Measurements from ENCODE around the gene C1orf167.
"Not testable (repeated sequence)": the region's sequence is repeated elsewhere in the genome, so short reads cannot be mapped to it uniquely, and the experiment has no call there.

Gene C1orf167

DNA sequence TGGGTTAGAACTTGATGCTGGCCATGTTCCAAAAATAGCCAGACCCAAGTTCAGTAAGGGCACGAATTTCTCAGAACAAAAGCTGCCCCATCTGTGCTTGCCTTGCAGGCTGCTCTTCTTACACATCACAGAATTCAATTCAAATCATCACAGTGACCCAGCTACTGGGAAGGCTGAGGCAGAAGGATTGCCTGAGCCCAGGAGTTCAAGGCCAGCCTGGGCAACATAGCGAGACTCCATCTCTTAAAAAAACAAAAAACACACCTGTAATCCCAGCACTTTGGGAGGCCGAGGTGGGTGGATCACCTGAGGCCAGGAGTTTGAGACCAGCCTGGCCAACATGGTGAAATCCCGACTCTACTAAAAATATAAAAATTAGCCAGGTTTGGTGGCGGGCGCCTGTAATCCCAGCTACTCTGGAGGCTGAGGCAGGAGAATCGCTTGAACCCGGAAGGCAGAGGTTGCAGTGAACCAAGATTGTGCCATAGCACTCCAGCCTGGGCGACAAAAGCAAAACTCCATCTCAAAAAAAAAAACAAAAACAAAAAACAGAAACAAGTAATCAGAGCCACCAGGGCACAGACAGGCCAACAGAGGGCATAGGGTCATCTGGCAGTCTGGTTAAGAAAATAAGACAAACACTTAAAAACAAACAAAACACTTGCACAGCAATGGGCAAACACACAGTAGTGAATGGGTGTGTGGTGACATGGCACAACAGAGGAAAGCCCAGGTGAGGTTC is 42.1 kb downstream of the C1orf167 start:
- DNase-seq, result not testable (repeated sequence)

DNA sequence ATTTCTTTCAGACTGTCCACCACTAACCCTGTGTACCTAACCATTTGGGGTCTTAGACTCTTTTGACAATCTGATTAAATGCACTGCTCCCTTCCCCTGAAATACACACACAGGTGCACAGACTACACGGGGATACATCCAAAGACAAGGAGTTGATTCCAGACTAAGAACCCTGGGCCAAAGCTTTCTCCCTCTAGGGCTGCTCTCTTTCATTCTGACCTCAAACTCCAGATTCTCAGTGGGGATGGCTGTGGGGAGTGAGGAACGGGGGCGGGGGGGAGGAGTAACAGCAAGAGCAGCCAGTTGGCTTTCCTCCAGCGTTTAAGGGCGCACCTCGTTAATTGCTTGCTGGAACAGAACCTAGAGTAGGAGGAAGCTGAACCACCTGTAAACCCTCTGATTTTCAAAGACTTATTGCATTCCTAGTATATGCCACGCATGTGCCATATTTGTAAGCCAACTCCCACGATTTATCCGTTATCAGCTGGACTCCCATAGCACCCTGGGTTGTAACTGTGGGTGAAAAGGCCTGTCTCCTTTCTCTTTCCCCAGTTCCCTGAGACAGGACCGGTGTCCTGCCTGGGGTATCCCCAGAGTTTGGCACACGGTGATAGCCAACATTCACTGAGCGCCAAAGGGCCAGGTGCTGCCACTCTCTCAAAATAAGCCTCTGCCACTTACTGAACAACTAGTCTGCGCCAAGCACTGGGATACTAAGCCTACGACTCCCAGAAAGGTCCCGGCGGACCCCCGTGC is 42.9 kb downstream of the C1orf167 start:
- no peak for DNase-seq

DNA sequence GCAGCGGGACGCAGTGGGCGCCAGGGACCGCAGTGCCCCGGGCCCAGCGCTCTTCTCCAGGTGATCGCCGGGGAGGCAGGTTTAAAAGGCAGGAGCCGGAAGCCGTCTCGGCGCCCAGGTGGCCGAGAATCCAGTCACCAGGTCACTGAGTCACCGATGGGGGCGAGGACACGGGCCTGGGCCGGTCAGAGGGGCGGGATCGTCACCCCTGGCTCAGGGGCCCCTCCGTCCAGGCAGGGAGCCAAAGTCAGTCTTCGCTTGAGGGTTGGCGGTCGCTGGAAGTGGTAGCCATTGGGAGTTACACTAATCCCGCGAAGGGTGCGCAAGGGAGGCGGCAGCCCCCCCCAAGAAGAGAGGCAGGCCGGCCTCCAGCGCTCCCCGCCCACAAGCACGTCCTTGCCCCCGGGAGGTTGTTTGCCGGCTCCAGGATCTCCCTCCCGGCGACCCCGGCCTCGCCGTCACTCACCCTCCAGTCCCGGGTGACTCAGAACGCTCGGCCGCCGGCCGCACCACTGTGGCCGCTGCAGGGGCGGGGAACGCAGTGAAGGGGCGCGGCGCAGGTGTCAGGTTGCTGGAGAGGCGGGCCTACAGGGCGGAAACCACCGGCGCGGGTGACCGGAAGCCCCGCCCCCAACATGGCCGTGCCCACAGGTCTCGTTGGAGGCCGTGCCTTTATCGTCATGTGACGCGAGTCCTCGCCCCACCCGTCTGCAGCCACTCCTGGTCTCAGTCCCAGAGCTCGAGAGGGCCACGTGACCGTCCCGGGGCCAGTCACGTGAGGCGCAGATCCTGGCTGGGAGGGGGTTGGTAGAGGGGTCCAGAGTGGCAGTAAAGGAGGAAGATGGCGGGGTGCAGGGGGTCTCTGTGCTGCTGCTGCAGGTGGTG is 43.7 kb downstream of the C1orf167 start, which contains the start of the genes CLCN6 and MTHFR:
Gene CLCN6, plus strand, starts transcription at position 770 of the 885 bp plus-strand sequence. Its CDS starts 72 bp downstream, at position 842.
Gene MTHFR, minus strand, starts transcription at position 543 of the 885 bp plus-strand sequence. CDS start 2,848 bp downstream, outside the sequence.
- peak; percentile 93 to 97 (median 95) for DNase-seq

DNA sequence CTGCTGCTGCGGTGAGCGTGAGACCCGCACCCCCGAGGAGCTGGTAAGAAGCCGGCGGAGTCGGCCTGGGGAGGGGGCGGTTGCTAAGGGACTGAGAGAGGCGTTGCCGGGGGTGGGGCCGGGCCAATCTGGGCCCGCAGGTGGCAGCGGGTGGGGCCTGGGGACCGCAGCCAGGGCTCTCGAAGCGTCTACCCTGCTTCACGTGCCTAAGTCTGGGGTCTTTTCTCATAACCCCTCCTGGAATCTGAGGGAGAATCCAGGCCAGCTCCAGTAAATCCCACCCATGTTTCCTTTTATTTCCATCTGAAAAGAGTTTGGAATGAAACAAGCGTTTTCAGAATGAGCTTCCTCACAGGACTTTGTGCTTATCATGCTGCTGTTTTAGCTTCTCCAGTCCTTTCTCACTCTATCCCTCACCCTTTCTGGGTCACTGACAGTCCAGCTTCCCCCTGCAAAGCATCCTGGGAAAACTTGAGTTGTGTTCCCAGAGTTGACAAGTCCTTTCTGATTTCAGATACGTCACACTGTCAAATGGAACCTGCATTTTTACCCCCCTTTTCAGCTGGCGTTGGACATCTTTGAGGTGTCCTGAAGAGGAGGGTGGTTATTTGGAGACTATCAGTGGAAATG is 44.4 kb downstream of the C1orf167 start:
- DNase-seq, result peak; percentile 59 to 77 (median 75)

DNA sequence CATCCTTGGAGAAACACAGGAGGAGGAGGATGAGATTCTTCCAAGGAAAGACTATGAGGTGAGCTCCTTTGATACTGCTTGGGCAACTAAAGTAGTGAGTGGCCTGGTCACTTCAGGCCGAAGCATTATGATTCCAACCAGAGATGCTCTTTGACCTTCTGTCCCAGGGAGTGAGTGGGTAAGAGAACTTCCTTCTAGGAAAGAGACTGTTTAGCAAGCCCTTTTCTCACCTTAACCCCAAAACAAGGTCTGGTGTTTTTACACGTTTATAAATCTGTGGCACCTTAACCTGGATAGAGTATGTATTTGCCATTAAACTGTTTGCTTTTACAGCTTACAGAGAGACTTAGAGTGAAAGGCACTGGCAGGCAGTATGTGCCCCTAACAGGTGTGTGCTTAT is 45.1 kb downstream of the C1orf167 start:
- DNase-seq, result no peak

DNA sequence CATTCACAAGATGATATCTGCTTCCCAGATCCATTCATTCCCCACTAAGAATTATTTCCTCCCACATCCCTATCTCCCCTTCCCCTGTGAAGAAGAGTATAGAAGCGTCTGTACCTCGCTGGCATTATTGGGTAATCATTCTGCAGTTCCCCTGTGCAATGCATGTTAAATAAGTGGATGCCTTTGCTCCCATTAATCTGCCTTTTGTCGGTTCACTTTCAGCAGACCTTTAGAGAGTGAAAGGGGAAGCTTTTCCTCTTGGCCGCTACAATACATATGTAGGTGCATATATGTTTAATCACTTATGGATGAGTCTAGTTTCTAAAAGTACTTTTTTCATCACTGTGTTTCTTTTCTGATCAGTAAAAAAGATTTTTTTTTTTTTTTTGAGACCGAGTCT is 51.0 kb downstream of the C1orf167 start:
- DNase-seq, result no peak

DNA sequence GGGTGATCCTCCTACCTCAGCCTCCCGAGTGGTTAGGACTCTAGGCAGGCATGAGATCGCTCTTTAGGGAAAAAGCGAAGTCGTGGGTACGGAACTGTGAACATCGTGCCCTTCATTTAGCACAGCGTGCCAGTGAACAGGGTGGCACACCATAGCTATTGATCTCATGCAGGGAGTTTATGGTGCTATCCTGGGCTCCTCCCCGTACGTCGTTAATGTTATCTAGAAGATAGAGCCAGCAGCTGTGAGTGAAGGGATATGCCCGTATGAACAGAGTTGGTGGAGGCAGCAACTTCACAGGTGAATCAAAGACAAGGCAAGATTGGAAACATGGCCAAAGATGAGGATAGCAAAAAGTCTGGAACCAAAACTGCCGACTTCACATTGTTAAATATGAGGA is 55.2 kb downstream of the C1orf167 start:
- no peak for DNase-seq

DNA sequence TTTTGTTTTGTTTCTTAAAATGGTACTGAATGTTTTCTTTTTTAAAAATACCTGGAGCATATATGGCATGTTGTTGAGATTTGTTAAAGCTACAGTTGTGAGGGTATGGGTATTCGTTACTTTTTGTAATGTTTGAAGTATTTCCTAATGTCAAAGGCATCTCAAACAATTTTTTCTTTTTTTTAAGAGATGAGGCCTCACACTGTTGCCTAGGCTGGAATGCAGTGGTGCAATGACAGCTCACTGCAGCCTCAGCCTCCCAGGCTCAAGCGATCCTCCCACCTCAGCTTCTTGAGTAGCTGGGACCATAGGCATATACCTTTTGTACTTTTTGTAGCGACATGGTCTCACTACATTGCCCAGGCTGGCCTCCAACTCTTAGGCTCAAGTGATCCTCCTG is 60.1 kb downstream of the C1orf167 start:
- DNase-seq, result no peak

DNA sequence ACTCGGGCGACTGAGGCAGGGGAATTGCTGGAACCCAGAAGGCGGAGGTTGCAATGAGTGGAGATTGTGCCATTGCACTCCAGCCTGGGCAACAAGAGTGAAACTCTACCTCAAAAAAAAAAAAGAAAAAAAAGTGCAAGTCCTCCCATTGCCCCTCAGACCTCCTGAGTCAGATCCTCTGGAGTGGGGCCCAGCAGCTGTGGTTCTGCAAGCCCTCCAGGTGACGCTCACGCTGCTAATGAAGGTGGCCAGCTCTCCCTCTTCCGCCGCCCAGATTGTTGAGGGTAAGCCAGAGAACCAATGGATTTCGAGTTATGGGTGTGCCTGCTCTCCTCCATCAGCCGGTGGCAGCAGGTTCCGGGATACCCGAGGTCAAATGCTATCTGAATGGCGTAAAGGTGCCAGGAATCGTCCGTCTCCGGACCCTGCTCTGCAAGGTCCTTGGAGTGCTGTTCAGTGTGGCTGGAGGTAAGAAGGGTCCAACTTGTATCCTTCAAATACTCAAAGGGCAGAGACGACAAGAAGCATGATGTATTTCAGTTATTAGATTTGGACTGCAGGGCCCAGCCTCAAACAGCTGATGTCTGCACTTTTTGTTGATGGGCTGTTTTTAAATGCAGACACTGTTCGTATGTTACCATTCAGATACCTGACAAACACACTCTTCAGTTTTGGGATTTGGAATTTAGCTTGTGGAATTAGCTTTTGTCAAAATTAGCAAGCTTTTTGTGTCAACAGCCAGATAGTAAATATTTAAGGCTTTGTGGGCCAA is 61.6 kb downstream of the C1orf167 start:
- no peak for DNase-seq

DNA sequence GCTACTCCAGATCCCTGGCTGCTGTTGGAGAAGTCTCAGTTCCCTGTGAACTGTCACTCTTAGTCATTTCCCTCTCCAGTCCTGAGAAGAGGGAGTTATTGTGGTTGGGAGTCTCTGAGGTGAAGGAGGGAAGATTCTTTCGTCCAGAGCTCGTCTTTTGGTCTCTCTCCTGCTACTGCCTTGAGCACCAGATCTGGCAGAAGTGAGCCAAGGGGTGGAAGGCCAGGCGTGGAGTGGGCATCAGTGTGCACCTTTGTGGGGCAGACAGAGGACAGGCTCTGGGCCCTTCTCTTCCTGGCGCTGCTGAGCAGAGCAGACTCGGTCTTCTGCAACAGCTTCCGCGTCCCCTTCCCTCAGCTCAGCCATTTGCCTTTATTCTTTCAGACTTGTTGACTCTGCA is 63.1 kb downstream of the C1orf167 start:
- no peak for DNase-seq

DNA sequence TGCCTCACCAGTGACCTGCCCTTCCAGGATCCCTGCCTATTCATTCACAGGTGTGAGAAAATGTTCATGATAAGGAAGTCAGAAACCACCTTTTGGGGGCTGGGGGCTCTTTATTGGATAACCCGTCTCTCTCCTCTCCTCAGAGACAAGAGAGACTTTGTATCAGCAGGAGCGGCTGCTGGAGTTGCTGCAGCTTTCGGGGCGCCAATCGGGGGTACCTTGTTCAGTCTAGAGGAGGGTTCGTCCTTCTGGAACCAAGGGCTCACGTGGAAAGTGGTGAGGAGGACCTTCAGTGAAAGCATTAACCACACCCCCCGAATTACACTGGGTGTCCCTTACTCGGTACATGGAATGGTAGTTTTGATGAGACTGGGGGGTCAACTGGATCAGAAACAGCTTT is 65.0 kb downstream of the C1orf167 start:
- DNase-seq, result no peak

DNA sequence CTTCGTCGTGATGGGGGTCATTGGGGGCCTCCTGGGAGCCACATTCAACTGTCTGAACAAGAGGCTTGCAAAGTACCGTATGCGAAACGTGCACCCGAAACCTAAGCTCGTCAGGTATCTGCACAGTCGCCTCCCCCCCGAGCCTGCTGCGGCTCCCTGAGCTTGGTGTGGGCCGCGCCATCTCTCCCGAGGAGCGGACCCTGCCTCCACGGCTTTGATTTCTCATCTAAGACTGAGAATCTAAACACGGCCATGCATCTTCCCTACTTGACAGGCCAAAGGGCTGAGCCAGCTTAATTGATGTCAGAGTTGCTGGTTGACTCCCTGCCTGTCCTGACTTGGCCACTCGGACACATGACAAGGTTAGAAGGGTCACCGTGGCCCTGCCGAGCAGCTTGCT is 66.5 kb downstream of the C1orf167 start:
- no peak for DNase-seq

DNA sequence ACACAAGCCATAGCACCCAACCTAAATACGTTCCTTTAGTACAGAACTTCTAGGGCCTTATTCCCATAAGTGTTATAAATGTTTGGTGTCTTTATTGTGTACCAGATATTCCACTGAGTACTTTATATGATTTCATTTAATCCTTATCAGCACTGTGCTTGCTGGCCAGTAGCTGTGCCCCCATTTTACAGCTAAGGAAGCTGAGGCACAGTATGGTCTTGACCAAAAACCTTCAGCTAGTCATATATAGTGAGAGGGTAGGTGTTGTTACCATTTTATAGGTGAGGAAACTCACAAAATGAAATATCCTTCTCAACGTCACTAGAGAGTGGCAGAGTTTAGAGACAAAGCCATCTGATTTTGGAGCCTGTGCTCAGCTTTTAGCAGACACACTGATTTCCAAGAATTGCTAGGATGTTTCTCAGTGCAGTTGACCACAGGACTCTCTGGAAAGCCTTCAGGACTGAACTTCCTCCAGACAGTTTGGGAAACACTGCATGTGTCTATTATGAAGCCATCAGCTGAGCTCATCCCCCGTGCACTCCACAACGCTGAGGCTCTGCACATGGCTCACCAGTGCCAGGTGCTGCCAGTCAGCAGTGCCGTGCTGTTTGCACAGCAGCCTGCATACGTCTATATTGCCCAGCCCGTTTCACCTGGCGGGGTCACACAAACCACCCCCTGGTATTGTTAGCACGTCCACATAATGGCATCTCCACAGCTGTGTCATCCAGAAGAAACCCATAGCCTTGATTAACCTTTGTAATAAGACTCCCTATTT is 70.1 kb downstream of the C1orf167 start:
- DNase-seq, result no peak

DNA sequence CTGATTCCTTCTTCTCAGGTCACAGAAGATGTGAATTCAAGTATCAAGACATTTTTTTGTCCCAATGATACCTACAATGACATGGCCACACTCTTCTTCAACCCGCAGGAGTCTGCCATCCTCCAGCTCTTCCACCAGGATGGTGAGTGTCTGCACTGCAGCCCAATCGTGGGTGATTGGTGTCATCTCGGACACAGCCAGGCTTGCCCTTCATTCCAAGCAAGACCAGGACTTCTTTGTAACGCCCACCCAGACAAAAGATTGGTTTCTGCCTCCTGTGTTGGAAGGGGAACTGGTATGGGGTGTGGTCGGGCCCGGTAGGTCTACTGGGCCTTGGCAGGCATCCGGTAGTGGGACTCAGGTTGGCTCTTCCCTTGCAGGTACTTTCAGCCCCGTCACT is 71.5 kb downstream of the C1orf167 start:
- DNase-seq, result no peak

DNA sequence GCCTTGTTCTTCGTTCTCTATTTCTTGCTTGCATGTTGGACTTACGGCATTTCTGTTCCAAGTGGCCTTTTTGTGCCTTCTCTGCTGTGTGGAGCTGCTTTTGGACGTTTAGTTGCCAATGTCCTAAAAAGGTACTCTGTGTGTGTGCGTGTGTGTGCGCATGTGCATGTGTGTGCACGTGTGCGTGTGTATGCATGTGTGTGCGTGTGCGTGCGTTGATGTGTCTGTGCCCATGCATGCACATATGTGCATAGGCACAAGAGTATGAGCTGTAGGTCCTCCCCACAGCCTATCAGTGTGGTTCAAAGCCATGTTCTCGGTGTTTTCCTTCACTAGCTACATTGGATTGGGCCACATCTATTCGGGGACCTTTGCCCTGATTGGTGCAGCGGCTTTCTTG is 71.9 kb downstream of the C1orf167 start:
- DNase-seq, result no peak

DNA sequence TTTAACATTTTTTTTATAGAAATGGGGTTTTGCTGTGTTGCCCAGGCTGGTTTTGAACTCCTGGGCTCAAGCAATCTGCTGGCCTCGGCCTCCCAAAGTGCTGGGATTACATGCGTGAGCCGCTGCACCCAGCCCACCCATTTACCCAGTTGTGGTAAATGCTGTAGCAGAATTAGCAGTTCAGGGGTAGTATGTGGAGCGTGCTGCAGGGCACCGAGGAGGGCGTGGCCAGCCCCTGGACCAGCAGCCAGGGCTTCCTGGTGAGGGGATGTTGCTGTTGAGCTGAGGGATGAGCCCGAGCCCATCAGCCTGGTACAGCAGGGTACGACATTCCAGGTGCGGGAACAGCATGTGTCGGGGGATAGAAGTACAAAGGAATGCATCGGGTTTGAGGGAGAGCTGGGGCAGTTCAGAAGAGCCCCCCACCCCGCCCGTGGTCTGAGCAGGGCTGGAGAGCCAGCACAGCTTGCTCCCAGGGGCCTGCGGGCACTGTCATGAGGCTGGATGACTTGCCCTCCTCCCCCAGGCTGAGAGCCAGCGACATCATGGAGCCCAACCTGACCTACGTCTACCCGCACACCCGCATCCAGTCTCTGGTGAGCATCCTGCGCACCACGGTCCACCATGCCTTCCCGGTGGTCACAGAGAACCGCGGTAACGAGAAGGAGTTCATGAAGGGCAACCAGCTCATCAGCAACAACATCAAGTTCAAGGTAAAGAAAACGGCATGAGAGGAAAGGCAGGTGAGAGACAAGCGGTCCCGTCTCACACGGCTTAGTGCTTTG is 73.6 kb downstream of the C1orf167 start:
- no peak for DNase-seq

DNA sequence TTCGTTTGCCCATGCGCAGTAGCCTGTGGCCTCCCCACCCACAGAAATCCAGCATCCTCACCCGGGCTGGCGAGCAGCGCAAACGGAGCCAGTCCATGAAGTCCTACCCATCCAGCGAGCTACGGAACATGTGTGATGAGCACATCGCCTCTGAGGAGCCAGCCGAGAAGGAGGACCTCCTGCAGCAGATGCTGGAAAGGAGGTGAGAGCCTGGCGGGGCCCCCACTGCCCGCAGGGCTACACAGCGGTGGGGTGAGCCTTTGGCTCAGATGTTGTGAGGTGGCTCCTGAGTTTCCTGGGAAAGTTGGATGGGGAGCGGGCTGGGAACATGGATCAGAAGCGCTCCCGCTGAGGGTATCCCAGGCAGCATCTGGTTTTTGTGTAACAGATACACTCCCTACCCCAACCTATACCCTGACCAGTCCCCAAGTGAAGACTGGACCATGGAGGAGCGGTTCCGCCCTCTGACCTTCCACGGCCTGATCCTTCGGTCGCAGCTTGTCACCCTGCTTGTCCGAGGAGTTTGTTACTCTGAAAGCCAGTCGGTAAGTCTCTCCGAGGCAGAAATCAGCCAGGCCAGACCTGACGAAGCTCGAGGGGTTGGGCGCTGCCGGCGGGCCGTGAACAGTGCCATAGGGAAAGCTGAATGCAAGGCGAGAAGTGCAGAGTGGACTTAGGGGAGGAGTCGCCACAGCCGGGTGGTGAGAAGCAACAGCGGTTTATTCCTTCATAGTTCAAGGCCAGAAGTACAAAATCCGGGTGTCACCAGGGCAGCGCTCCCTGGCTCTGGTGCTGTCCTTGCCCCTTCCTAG is 75.2 kb downstream of the C1orf167 start:
- no peak for DNase-seq

DNA sequence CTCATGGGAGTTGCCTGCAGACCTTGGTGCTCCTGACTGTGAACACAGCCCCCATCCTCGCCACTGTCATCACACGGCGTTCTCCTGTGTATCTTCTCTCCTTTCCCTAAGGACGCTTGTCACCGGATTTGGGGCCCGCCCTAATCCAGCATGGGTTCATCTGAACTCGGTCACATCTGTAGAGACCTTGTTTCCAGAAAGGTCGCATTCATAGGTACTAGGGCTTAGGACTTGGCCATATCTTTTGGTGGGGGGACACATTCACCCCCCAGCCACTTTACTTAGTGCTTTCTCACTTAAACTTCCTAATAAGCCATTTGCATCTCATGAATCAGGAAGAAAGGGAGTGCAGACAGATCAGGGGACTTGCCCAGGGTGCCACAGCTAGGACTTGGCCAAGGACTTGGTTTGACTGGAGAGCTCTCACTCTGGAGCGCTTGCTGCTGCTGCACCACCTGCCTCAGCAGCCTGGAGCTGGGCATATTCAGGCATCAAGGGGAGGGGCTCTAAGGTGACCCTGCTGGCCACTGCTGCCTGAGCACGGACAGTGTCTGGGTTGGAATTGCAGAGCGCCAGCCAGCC is 75.9 kb downstream of the C1orf167 start:
- DNase-seq, result no peak
